ENCODE measurements around the gene SCARB1. TPM values are rescaled to one million over a fixed set of nuclear protein-coding genes. Genes with fewer than 3 reads are reported as not detected.

SCARB1 gene
- total and polyA plus RNA-seq, 2 donors (not counting 3 experiments of a cell fraction or from before 2014, with no cell fraction given) = 125 to 141 TPM

GRCh38 chr12:124875803-124876132 is 12.1 kb upstream of the SCARB1 start:
- no peak overlapping the region for H3K9ac ChIP-seq (replicated peaks; ENCODE audit: extremely low read depth, insufficient read depth, low read length)
- ChIA-PET CTCF (no interaction called here), POLR2A (interaction anchor here (0.6 kb wide), 1 partner anchor 1070 kb away, joined by 5 read pairs; no protein-coding TSS in a partner anchor)
- no peak overlapping the region for H3K27ac ChIP-seq (ENCODE audit: insufficient read depth, low read depth, low read length)
- intact Hi-C loops (cut with micrococcal nuclease) (no loop called here), dilution Hi-C loops (cut with MboI; ENCODE audit: extremely low pct_ligation_motif_present, low sequenced_read_pairs) (no loop called here)
- no peak overlapping the region for H2AFZ ChIP-seq (ENCODE audit: low read depth, low read length)
- no peaks in the 10 kb centered on the region for H3K27me3 ChIP-seq (ENCODE audit: control insufficient read depth in 2 of 2, insufficient read depth in 2 of 2, low read length in 2 of 2)
- H3K4me2 ChIP-seq (ENCODE audit: insufficient read depth, low read length) = no peak overlapping the region
- H3K4me1 ChIP-seq (ENCODE audit: control insufficient read depth, extremely low read depth, insufficient read depth, low read length) = peaks cover 1% of the 10 kb centered on the region
- BruUV-seq (replicated peaks) = no TSS peak
- DNase-seq (ENCODE audit: low read depth, low spot score) = no peak
- no peaks in the 10 kb centered on the region for H3K36me3 ChIP-seq (ENCODE audit: control insufficient read depth in 2 of 2, extremely low read depth in 1 of 2, insufficient read depth in 2 of 2, low read length in 2 of 2)
- no peaks in the 10 kb centered on the region for H4K20me1 ChIP-seq (replicated peaks; ENCODE audit: control insufficient read depth, extremely low read depth, insufficient read depth, low read length)
- H3K9me3 ChIP-seq (replicated peaks; ENCODE audit: control insufficient read depth, insufficient read depth, low read length) = no peaks in the 10 kb centered on the region
- H3K9me1 ChIP-seq (replicated peaks; ENCODE audit: control insufficient read depth, extremely low read depth, insufficient read depth, low read length) = no peaks in the 10 kb centered on the region
- H3K79me2 ChIP-seq (ENCODE audit: control insufficient read depth, insufficient read depth, low read length) = no peaks in the 10 kb centered on the region
- H3K4me3 ChIP-seq (replicated peaks in 1 of 3; ENCODE audit: insufficient read depth in 1 of 3, low read depth in 1 of 3, low read length in 3 of 3) = no peak overlapping the region
- peak; percentile 56 for FAIRE-seq
- no peak for TF ChIP-seq FOS (IDR thresholded peaks at IDR 0.05; ENCODE audit: borderline replicate concordance, insufficient read depth, low read length)

- TF ChIP-seq GATA2 (IDR thresholded peaks at IDR 0.05; ENCODE audit: insufficient read depth, insufficient read length, low read depth, low read length) = no peak
- no peak for TF ChIP-seq POLR2AphosphoS5 (IDR thresholded peaks at IDR 0.05; ENCODE audit: insufficient read depth, low read depth, low read length)
- TF ChIP-seq, protein P1, sequence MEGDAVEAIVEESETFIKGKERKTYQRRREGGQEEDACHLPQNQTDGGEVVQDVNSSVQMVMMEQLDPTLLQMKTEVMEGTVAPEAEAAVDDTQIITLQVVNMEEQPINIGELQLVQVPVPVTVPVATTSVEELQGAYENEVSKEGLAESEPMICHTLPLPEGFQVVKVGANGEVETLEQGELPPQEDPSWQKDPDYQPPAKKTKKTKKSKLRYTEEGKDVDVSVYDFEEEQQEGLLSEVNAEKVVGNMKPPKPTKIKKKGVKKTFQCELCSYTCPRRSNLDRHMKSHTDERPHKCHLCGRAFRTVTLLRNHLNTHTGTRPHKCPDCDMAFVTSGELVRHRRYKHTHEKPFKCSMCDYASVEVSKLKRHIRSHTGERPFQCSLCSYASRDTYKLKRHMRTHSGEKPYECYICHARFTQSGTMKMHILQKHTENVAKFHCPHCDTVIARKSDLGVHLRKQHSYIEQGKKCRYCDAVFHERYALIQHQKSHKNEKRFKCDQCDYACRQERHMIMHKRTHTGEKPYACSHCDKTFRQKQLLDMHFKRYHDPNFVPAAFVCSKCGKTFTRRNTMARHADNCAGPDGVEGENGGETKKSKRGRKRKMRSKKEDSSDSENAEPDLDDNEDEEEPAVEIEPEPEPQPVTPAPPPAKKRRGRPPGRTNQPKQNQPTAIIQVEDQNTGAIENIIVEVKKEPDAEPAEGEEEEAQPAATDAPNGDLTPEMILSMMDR (IDR thresholded peaks at IDR 0.05; ENCODE audit: extremely low read depth in 1 of 2, insufficient read depth in 1 of 2, low read depth in 1 of 2, low read length in 2 of 2) = no peak
- no peak for TF ChIP-seq POLR2A (IDR thresholded peaks at IDR 0.05; ENCODE audit: low read depth, low read length)
- no peak for TF ChIP-seq EZH2 (IDR thresholded peaks at IDR 0.05; ENCODE audit: borderline replicate concordance, low read depth, low read length, severe bottlenecking)
- no peak for TF ChIP-seq JUN (IDR thresholded peaks at IDR 0.05; ENCODE audit: borderline replicate concordance, insufficient read depth, insufficient read length, low read depth)
- no peak for TF ChIP-seq FOS (IDR thresholded peaks at IDR 0.05; ENCODE audit: borderline replicate concordance, insufficient read depth, low read length)
- TF ChIP-seq MYC (IDR thresholded peaks at IDR 0.05; ENCODE audit: low read depth, low read length) = no peak
- TF ChIP-seq MAX (IDR thresholded peaks at IDR 0.05; ENCODE audit: insufficient read depth, insufficient read length) = no peak
- Histone ChIP-seq H3K9me1 (replicated peaks; ENCODE audit: control insufficient read depth, extremely low read depth, insufficient read depth, low read length) (no peaks in the 10 kb centered on the region), H3K4me2 (ENCODE audit: insufficient read depth, low read length) (no peak overlapping the region), H3K9me3 (replicated peaks; ENCODE audit: control insufficient read depth, insufficient read depth, low read length) (no peaks in the 10 kb centered on the region), H3K79me2 (ENCODE audit: control insufficient read depth, insufficient read depth, low read length) (no peaks in the 10 kb centered on the region), H3K4me3 (replicated peaks in 1 of 3; ENCODE audit: insufficient read depth in 1 of 3, low read depth in 1 of 3, low read length in 3 of 3) (no peak overlapping the region), H3K27ac (ENCODE audit: insufficient read depth, low read depth, low read length) (no peak overlapping the region), H3K27me3 (ENCODE audit: control insufficient read depth in 2 of 2, insufficient read depth in 2 of 2, low read length in 2 of 2) (no peaks in the 10 kb centered on the region), H3K36me3 (ENCODE audit: control insufficient read depth in 2 of 2, extremely low read depth in 1 of 2, insufficient read depth in 2 of 2, low read length in 2 of 2) (no peaks in the 10 kb centered on the region), H4K20me1 (replicated peaks; ENCODE audit: control insufficient read depth, extremely low read depth, insufficient read depth, low read length) (no peaks in the 10 kb centered on the region), H3K9ac (replicated peaks; ENCODE audit: extremely low read depth, insufficient read depth, low read length) (no peak overlapping the region), H3K4me1 (ENCODE audit: control insufficient read depth, extremely low read depth, insufficient read depth, low read length) (no peaks in the 10 kb centered on the region), H2AFZ (ENCODE audit: low read depth, low read length) (no peak overlapping the region)
- FAIRE-seq (no peak), DNase-seq (ENCODE audit: low read depth, low spot score) (no peak)
- ChIA-PET POLR2A (interaction anchor here (0.6 kb wide), 1 partner anchor 1069 kb away, joined by 5 read pairs; no protein-coding TSS in a partner anchor), CTCF (interaction anchor here (0.6 kb wide), 1 partner anchor 24 kb away, joined by 3 read pairs; no protein-coding TSS in a partner anchor)
- dilution Hi-C loops (cut with MboI; ENCODE audit: extremely low pct_ligation_motif_present, low sequenced_read_pairs) (no loop called here), intact Hi-C loops (cut with micrococcal nuclease) (no loop called here)
- BruUV-seq (replicated peaks) = no TSS peak
Observed at GRCh38 chr12:124874988-124875802, 11.5 kb upstream of the SCARB1 start.
